ENCODE data around the gene ALG12.
A peak's percentile ranks its signal among the peaks of the same experiment; 100 is the strongest.
"Not testable (repeated sequence)": the region's sequence is repeated elsewhere in the genome, so short reads cannot be mapped to it uniquely, and the experiment has no call there.

Gene ALG12

GRCh38 chr22:49945042-49945794 lies 27.0 kb upstream of the ALG12 start:
- not testable (repeated sequence) for DNase-seq (ENCODE audit: low read depth in 2 of 2)

GRCh38 chr22:49944399-49944891 lies 26.2 kb upstream of the ALG12 start:
- no peak for DNase-seq (ENCODE audit: low read depth in 2 of 2)

GRCh38 chr22:49943771-49944398 lies 25.6 kb upstream of the ALG12 start:
- no peak for DNase-seq (ENCODE audit: low read depth in 2 of 2)

GRCh38 chr22:49943405-49943765 lies 25.1 kb upstream of the ALG12 start:
- no peak for DNase-seq (ENCODE audit: low read depth in 2 of 2)

GRCh38 chr22:49942565-49943404 lies 24.5 kb upstream of the ALG12 start:
- no peak for DNase-seq (ENCODE audit: low read depth in 2 of 2)

- no peak for DNase-seq (ENCODE audit: low read depth in 2 of 2)
Measured at GRCh38 chr22:49941507-49942316, 23.5 kb upstream of the ALG12 start.

- no peak for DNase-seq (ENCODE audit: low read depth in 2 of 2)
Measured at GRCh38 chr22:49938565-49939136, 20.4 kb upstream of the ALG12 start.

GRCh38 chr22:49937758-49938564 lies 19.7 kb upstream of the ALG12 start:
- no peak for DNase-seq (ENCODE audit: low read depth in 2 of 2)

GRCh38 chr22:49936973-49937757 lies 18.9 kb upstream of the ALG12 start:
- no peak for DNase-seq (ENCODE audit: low read depth in 2 of 2)

GRCh38 chr22:49936018-49936972 lies 18.1 kb upstream of the ALG12 start:
- peak; percentile 95 to 97 for DNase-seq (ENCODE audit: low read depth in 2 of 2)

- DNase-seq (ENCODE audit: low read depth in 2 of 2): peak in 1 of 2 donors; percentile 44
Measured at GRCh38 chr22:49935561-49935960, 17.3 kb upstream of the ALG12 start.

- peak; percentile 83 to 84 for DNase-seq (ENCODE audit: low read depth in 2 of 2)
Measured at GRCh38 chr22:49934891-49935557, 16.8 kb upstream of the ALG12 start.

GRCh38 chr22:49934160-49934890 lies 16.1 kb upstream of the ALG12 start:
- DNase-seq (ENCODE audit: low read depth in 2 of 2): no peak

GRCh38 chr22:49933236-49934159 lies 15.3 kb upstream of the ALG12 start:
- DNase-seq (ENCODE audit: low read depth in 2 of 2): no peak

GRCh38 chr22:49930596-49931412 lies 12.6 kb upstream of the ALG12 start:
- DNase-seq (ENCODE audit: low read depth in 2 of 2): peak in 1 of 2 donors; percentile 21
